Endodermal cell (in vitro differentiated cells): ENCODE data around the gene PPP1R12A. TPM values are rescaled to one million over a fixed set of nuclear protein-coding genes. Genes with fewer than 3 reads are reported as not detected.

Experiments
- DNase-seq: peaks from one replicate; pipeline ENCODE4 v3.0.0-alpha.2; 2017
- H3K27ac ChIP-seq: 2 replicates; pipeline ENCODE4 v1.5.1; 2013; ENCODE audit warnings: mild to moderate bottlenecking, low read depth, low read length, moderate library complexity
- H3K27me3 ChIP-seq: 2 replicates; pipeline ENCODE4 v1.6.1; 2013; ENCODE audit warnings: mild to moderate bottlenecking, low read length, moderate library complexity; ENCODE audit not compliant: insufficient read depth, control insufficient read depth, poor library complexity, severe bottlenecking
- H3K36me3 ChIP-seq: 2 replicates; pipeline ENCODE4 v1.7.0; 2013; ENCODE audit warnings: mild to moderate bottlenecking, low read length, moderate library complexity; ENCODE audit not compliant: control insufficient read depth, insufficient read depth
- H3K4me1 ChIP-seq: one replicate; pipeline ENCODE4 v1.7.0; 2013; ENCODE audit warnings: low read length; ENCODE audit not compliant: control insufficient read depth, insufficient read depth
- H3K4me3 ChIP-seq: 2 replicates; pipeline ENCODE4 v1.5.1; 2013; ENCODE audit warnings: mild to moderate bottlenecking, low read length, moderate library complexity
- H3K9ac ChIP-seq: 2 replicates; pipeline ENCODE4 v1.6.1; 2013; ENCODE audit warnings: mild to moderate bottlenecking, low read length, moderate library complexity; ENCODE audit not compliant: poor library complexity, severe bottlenecking; ENCODE audit errors: extremely low read depth
- H3K9me3 ChIP-seq: 2 replicates; pipeline ENCODE4 v1.6.1; 2013; ENCODE audit warnings: mild to moderate bottlenecking, low read length, moderate library complexity; ENCODE audit not compliant: control insufficient read depth
- H3K27ac Mint-ChIP-seq: 2 replicates; pipeline ENCODE4 v1.8.0; 2020; ENCODE audit warnings: mixed read lengths
- H3K27me3 Mint-ChIP-seq: 2 replicates; pipeline ENCODE4 v1.8.0; 2021; ENCODE audit warnings: mild to moderate bottlenecking, mixed read lengths; ENCODE audit not compliant: insufficient read depth
- H3K36me3 Mint-ChIP-seq: 2 replicates; pipeline ENCODE4 v1.8.0; 2020; ENCODE audit warnings: low read depth, mixed read lengths
- H3K4me1 Mint-ChIP-seq: 2 replicates; pipeline ENCODE4 v1.8.0; 2020; ENCODE audit warnings: mixed read lengths
- H3K4me3 Mint-ChIP-seq: 2 replicates; pipeline ENCODE4 v1.8.0; 2020; ENCODE audit warnings: mild to moderate bottlenecking, moderate library complexity, mixed read lengths
- H3K9me3 Mint-ChIP-seq: 2 replicates; pipeline ENCODE4 v1.8.0; 2020; ENCODE audit warnings: mild to moderate bottlenecking, mixed read lengths
- CTCF ChIP-seq: fragments of 200-600 bp; sonication (generic); conservative IDR thresholded peaks from 2 replicates; pipeline ENCODE4 v1.5.0; 2021; ENCODE audit warnings: antibody characterized with exemption, mild to moderate bottlenecking
- WGBS, 2 experiments: methylation state at CpG; one replicate each; pipeline versions ENCODE4 v1.1.5 to v1.1.7; 2013; ENCODE audit warnings: missing lambda C conversion rate in 2 of 2, mixed read lengths in 1 of 2; ENCODE audit not compliant: insufficient coverage in 1 of 2, insufficient read length in 1 of 2; 5-methylcytosine and 5-hydroxymethylcytosine counted together
- total RNA-seq, 2 donors: library from RNA; stranded (reverse); fragmentation: NEBNext Ultra II Directional in 1 of 2; extraction: Animal tissue kit (Norgen Biotek cat#: 25700) in 1 of 2; gene quantifications; 2 replicates in 1 of 2; 3 replicates in 1 of 2; pipeline ENCODE4 v1.2.1, GENCODE V29; 2021

The PPP1R12A gene
- total RNA-seq, 2 donors from 2014 or later, result 80.0 to 94.7 TPM

GRCh38 chr12:79938843-79939242, 3.9 kb upstream of the PPP1R12A start:
- Histone ChIP-seq H3K4me1 (no peaks in the 10 kb centered on the region), H3K9me3 (no peaks in the 10 kb centered on the region), H3K4me3 (no peak overlapping the region), H3K27me3 (no peaks in the 10 kb centered on the region), H3K36me3 (no peaks in the 10 kb centered on the region), H3K9ac (no peak overlapping the region), H3K27ac (no peak overlapping the region)
- H3K9me3 Mint-ChIP-seq, result no peaks in the 10 kb centered on the region
- H3K4me1 Mint-ChIP-seq, result peaks cover 11% of the 10 kb centered on the region
- H3K4me3 Mint-ChIP-seq, result no peak overlapping the region
- no peak for DNase-seq
- no peaks in the 10 kb centered on the region for H3K27me3 Mint-ChIP-seq
- WGBS, 2 experiments, result 86% methylated on average over 1 of the region's 1 CpG; no CpG with 5 or more reads in 1 of the 2 experiments
- TF ChIP-seq CTCF, result no peak
- H3K36me3 Mint-ChIP-seq, result no peaks in the 10 kb centered on the region
- H3K27ac Mint-ChIP-seq, result no peak overlapping the region

- no peaks in the 10 kb centered on the region for H3K4me1 ChIP-seq
- no peak overlapping the region for H3K27ac ChIP-seq
- peak overlapping the region; percentile 96 for H3K4me3 ChIP-seq
- H3K9ac ChIP-seq, result peak overlapping the region; percentile 89
- peaks cover 28% of the 10 kb centered on the region for H3K4me1 Mint-ChIP-seq
- peak overlapping the region; percentile 100 for H3K4me3 Mint-ChIP-seq
- H3K27me3 Mint-ChIP-seq, result no peaks in the 10 kb centered on the region
- H3K9me3 ChIP-seq, result no peaks in the 10 kb centered on the region
- no peaks in the 10 kb centered on the region for H3K9me3 Mint-ChIP-seq
- no peaks in the 10 kb centered on the region for H3K36me3 ChIP-seq
- TF ChIP-seq CTCF, result no peak
- H3K36me3 Mint-ChIP-seq, result no peaks in the 10 kb centered on the region
- WGBS, 2 experiments, result 43% methylated on average over 1 of the region's 1 CpG; no CpG with 5 or more reads in 1 of the 2 experiments
- no peaks in the 10 kb centered on the region for H3K27me3 ChIP-seq
- no peak overlapping the region for H3K27ac Mint-ChIP-seq
- DNase-seq, result no peak
These were observed 1.8 kb upstream of the PPP1R12A start for GRCh38 chr12:79936670-79937069.

GRCh38 chr12:79935624-79936345, 888 bp upstream of the PPP1R12A start:
- Histone ChIP-seq H3K9ac (peak overlapping the region; percentile 89), H3K4me3 (peak overlapping the region; percentile 96), H3K4me1 (no peaks in the 10 kb centered on the region), H3K27me3 (no peaks in the 10 kb centered on the region), H3K27ac (peak overlapping the region; percentile 93), H3K9me3 (no peaks in the 10 kb centered on the region), H3K36me3 (no peaks in the 10 kb centered on the region)
- Mint-ChIP-seq H3K4me1 (peaks cover 30% of the 10 kb centered on the region), H3K36me3 (no peaks in the 10 kb centered on the region), H3K9me3 (no peaks in the 10 kb centered on the region), H3K27me3 (no peaks in the 10 kb centered on the region), H3K4me3 (peak overlapping the region; percentile 100), H3K27ac (peak overlapping the region; percentile 100)
- WGBS, 2 experiments, result 0 to 25% methylated on average over 4 to 10 of the region's 10 CpGs
- no peak for DNase-seq
- no peak for TF ChIP-seq CTCF
